Fibroblast of mammary gland (primary cell): ENCODE measurements around the gene BRD8.
A peak's percentile ranks its signal among the peaks of the same experiment; 100 is the strongest.
"Not testable (repeated sequence)": the region's sequence is repeated elsewhere in the genome, so short reads cannot be mapped to it uniquely, and the experiment has no call there.

Experiments used
- DNase-seq: peaks from one replicate; pipeline ENCODE4 v3.0.0-alpha.2; 2010; ENCODE audit warnings: low read depth
- H3K4me3 ChIP-seq: 2 replicates; pipeline ENCODE4 v1.5.1; 2011; ENCODE audit warnings: low read depth, mild to moderate bottlenecking, low read length, moderate library complexity; ENCODE audit not compliant: control insufficient read depth
- TF ChIP-seq, protein P1 (sequence below): conservative IDR thresholded peaks from 2 replicates; pipeline ENCODE4 v1.5.1; 2011; ENCODE audit warnings: low read depth, low read length, inconsistent platforms; ENCODE audit not compliant: control insufficient read depth, insufficient read depth

Gene BRD8

GRCh38 chr5:138163721-138164120, 14.7 kb downstream of the BRD8 start:
- TF ChIP-seq, protein P1, sequence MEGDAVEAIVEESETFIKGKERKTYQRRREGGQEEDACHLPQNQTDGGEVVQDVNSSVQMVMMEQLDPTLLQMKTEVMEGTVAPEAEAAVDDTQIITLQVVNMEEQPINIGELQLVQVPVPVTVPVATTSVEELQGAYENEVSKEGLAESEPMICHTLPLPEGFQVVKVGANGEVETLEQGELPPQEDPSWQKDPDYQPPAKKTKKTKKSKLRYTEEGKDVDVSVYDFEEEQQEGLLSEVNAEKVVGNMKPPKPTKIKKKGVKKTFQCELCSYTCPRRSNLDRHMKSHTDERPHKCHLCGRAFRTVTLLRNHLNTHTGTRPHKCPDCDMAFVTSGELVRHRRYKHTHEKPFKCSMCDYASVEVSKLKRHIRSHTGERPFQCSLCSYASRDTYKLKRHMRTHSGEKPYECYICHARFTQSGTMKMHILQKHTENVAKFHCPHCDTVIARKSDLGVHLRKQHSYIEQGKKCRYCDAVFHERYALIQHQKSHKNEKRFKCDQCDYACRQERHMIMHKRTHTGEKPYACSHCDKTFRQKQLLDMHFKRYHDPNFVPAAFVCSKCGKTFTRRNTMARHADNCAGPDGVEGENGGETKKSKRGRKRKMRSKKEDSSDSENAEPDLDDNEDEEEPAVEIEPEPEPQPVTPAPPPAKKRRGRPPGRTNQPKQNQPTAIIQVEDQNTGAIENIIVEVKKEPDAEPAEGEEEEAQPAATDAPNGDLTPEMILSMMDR: no peak
- no peak for DNase-seq
- no peak overlapping the region for H3K4me3 ChIP-seq

GRCh38 chr5:138160706-138161105, 17.7 kb downstream of the BRD8 start:
- DNase-seq: no peak
- TF ChIP-seq, protein P1: no peak
- H3K4me3 ChIP-seq: no peak overlapping the region

DNA sequence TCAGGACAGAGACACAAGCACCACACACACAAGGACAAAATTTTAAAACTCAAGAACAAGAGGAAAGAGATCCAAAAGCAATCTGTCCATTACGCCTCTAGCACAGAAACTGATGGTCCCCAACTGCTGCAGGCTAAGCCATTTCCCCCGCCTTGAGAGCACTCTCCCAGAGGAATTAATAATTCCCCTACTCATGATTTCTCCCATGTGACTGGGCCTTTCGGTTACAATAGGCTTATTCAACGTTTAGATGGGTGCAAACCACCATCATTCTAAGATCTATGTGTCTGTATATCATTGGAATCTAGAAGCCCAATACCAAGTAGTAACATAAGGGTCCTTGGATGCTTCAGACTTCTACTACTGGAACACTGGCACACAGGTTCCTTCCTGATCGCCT, 18.8 kb downstream of the BRD8 start:
- DNase-seq: no peak
- TF ChIP-seq, protein P1: no peak

GRCh38 chr5:138157626-138158025, 20.8 kb downstream of the BRD8 start:
- H3K4me3 ChIP-seq: no peak overlapping the region
- DNase-seq: no peak
- TF ChIP-seq, protein P1: no peak

More for the DNA sequence above, 18.8 kb downstream of the BRD8 start:
- no peak overlapping the region for H3K4me3 ChIP-seq

DNA sequence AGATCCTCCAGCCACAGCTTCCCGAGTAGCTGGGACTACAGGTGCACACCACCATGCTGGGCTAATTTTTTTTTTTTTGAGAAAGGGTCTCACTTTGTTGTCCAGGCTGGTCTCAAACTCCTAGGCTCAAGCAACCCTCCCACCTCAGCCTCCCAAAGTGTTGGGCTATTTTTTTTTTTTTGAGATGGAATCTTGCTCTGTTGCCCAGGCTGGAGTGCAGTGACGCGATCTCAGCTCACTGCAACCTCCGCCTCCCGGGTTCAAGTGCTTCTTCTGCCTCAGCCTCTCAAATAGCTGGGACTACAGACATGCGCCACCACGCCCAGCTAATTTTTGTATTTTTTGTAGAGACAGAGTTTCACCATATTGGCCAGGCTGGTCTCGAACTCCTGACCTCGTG, 22.5 kb downstream of the BRD8 start:
- not testable (repeated sequence) for DNase-seq, H3K4me3 ChIP-seq

DNA sequence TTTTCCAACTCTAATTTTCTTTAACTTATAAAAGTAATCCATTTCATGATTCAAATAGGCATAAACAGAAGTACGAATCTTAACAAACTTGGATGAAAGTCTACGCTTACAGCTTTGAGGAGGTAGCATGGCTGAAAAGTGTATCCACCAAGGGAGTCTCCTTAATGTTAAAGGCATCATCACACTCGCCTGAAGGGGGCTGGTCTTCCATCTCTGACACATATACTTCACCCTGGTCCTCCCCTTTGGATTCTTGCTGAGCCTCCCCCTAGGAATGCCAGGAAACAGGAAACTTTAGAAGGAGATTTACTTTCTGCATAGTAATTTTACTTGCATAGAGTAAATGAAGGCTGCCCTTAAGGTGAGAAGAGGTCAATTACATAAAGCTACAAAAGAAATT, 28.9 kb downstream of the BRD8 start:
- no peak overlapping the region for H3K4me3 ChIP-seq
- peak; percentile 17 for DNase-seq
- TF ChIP-seq, protein P1: no peak

GRCh38 chr5:138148811-138149210, 29.6 kb downstream of the BRD8 start:
- no peak overlapping the region for H3K4me3 ChIP-seq
- DNase-seq: peak; percentile 88
- TF ChIP-seq, protein P1: no peak

GRCh38 chr5:138143578-138143977, 34.9 kb downstream of the BRD8 start:
- not testable (repeated sequence) for H3K4me3 ChIP-seq, DNase-seq
